NCI-H1417 treated with DMSO at 0.1 percent for 48 hours (cell line): Measurements from ENCODE around the gene MYL2.

Experiments used
- DNase-seq: peaks from one replicate; lab custom pipeline; 2025; lab: John Stamatoyannopoulos, UW

MYL2 gene

DNA sequence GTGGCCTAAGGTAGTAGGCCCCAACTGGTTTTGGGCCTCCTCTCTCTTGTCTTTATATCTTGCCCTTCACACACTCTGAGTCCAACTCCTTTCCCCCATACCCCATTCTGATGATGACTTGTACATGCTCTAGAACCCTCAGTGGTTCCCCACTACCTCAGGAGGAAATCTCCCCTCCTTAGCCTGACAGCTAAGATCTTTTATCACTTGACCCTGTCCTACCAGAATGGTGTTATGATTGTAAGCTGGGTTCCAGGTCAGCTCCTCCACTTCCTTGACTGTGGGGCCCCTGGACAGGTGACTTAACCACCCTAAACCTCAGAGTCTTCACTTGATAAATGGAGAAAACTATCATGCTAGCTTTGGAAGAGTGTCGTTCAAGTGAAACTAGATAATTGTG lies 9.4 kb upstream of the MYL2 start:
- DNase-seq, result no peak

DNA sequence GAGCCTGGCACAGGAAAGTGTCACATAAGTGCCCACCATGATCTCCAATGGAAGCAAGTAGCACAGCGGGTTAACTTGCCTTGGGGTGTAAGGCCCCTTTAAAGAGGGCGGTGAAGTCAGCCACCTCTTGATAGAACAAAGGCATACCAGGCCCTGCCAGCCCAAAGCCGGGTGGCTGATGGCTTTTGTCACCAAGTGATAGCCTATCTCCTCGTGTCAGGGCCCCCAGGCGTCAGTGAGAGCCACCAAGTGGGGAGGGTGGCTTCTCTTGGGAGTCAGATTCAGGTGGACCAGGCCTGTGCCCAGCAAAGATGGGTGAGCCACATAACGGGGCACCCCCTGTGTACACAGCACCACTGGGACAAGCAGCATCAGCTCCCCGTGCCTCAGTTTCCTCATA lies 8.3 kb upstream of the MYL2 start:
- DNase-seq, result no peak

DNA sequence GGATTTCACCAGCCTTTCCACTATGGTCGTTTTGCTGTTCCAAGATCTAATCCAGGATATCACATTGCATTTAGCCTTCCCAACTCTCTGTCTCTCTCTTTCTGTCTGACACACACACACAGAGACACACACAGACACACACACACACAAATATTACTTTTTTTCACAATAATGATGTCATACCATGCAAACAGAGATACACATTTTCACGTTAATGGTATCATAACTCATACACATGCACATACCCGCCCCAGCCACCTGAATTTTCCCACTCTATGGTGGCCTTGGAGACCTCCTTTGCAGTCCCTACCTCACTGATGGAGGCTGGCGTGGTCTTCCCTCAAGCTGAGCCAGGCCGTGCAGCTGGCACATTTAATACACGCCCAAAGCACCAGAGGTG lies 7.2 kb upstream of the MYL2 start:
- no peak for DNase-seq

DNA sequence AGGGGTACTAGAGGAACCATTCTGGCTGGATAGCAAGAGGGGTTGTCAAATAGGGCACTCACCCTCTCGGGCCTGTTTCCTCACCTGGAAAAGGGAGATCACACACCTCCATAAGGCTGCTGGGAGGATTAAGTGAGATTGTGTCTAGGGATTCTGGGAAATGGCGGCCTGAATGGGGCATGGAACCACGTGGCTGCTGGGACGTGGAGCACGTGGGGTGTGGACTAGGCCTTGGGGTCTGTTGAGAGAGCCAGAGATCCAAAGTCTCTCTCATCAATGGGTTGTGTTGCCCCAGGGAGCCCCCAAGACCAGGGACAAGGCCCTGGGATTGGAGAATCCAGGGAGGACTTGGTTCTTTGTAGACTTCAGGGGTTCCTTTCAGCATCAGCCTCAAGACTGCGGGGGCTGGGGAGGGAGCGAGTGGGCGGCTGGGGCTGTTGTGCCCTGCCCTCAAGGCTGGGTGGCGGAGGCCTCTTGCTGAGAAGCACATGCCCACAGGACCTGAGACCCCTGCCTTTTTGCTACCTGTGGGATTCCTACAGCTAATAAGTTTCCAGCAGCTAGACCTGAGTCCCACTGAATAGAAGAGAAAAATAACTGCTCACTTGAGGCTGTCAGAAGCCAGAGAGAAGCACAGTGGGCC lies 3.4 kb upstream of the MYL2 start:
- DNase-seq, result no peak

DNA sequence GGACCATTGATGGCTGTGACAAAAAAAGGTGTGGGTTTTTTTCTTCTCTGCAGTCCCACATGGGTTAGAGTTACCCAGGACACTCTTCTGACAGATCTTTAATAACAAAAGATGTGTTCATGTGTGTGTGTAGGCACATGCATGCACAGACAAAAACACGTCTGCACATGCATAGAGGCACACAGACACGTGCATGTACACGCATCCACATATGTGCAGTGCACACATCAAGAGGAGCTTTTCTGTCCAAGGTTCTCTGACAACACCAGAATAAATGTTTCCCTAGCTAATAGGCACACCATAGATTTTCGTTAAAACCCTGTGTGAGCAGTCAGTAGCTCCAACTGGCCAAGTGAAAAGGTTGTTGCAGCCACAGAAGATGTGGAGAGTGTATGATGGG lies 2.8 kb upstream of the MYL2 start:
- no peak for DNase-seq

DNA sequence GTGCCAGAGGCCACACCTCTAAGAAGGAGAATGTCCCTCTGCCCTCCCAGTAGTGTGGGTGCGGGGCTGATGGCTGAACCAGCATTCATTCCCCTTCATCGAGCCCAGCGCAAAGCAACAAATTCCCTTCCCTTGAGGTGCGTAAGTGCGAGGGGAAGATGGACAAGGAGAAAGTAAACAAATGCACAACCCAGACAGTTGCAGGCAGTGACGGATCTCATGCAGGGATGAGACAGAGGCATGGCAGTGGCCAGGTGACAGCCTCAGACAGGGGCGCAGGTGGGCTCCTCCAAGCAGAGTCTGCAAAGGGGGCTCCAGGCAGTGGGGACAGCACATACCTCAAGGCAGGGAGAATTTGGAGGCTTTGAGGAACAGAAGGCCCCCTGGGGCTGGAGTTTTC lies 2.3 kb upstream of the MYL2 start:
- DNase-seq, result no peak

DNA sequence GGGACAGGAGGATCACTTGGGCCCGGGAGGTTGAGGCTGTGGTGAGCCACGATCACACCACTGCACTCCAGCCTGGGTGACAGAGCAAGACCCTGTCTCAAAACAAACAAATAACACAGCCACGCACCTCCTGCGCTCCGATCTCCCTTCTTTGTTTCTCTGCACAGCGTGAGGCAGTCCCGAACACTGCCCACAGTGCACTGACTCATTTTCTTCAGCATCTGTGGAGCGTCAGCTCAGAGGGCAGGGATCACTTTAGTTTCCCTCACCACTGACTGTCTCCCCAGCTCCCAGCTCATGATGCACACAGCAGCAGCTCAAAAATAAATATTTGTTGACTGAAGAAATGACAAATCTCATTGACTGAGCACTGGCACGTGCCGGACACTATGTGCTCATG lies 883 bp upstream of the MYL2 start:
- no peak for DNase-seq

DNA sequence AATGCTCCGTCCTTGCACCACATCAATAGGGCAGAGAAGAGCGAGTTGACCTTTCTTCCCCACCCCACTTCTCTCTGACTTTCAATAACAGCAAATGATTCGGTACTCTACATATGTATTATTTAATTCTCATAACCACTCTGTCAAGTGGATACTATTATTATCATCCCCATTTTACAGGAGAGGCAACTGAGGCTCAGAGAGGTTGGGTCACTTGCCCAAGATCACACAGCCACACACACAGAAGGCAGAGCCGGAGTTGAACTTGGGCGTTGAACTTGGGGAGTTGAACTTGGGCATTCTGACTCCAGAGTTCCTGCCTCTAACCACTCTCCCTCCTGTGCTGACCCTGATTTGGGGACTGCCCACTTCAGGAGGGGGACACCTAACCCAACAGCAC lies 659 bp downstream of the MYL2 start:
- DNase-seq, result no peak

DNA sequence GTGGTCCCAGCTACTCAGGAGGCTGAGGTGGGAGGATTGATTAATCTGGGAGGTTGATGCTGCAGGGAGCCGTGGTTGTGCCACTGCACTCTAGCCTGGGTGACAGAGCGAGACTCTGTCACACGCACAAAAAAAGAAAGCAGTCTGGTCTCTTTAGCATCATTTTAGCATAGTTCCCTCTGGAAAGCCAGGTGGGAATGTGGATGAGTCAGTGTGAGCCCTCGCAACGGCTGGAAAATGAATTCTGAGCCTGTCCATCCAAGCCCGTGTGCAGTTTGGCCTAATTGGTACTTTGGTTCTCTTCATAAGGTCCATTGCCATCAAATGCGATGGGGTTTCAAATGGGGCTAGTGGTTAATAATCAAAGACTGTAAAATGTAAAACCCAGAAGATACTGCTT lies 2.4 kb downstream of the MYL2 start:
- no peak for DNase-seq

DNA sequence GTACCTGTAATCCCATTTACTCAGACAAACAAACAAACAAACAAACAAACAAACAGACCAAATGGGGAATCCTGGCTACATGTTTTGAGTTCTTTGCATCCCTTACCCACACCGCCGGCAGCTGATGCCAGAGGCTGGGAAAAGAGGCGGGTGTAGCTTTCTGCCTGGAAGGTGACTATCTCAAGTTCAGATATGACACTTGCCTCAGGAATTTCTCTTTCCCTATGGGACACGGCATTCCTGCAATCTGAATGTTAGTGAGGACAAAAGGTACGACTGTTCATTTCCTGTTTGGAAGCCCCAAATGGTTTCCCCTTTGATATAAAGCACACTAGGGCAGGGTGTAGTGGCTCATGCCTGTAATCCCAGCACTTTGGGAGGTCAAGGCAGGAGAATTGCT lies 2.9 kb downstream of the MYL2 start:
- DNase-seq, result no peak

DNA sequence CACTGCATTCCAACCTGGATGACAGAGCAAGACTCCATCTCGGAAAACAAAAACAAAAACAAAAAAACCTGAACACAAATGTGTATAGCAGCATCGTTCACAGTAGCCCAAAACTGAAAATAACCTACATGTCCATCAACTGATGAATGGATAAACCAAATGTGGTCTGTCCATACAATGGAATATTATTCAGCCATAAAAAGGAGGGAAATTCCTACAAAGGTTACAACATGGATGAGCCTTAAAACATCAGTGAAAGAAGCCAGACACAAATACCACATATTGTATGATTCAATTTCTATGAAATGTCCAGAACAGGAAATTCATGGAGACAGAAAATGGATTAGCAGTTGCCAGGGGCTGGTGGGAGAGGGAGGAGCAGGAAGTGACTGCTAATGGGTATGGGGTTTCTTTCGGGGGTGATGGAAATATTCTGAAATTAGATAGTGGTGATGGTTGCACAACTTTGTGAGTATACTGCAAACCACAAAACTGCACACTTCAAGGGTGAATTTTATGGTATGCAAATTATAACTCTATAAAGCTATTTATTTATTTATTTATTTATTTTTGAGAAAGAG lies 4.0 kb downstream of the MYL2 start:
- DNase-seq, result no peak

DNA sequence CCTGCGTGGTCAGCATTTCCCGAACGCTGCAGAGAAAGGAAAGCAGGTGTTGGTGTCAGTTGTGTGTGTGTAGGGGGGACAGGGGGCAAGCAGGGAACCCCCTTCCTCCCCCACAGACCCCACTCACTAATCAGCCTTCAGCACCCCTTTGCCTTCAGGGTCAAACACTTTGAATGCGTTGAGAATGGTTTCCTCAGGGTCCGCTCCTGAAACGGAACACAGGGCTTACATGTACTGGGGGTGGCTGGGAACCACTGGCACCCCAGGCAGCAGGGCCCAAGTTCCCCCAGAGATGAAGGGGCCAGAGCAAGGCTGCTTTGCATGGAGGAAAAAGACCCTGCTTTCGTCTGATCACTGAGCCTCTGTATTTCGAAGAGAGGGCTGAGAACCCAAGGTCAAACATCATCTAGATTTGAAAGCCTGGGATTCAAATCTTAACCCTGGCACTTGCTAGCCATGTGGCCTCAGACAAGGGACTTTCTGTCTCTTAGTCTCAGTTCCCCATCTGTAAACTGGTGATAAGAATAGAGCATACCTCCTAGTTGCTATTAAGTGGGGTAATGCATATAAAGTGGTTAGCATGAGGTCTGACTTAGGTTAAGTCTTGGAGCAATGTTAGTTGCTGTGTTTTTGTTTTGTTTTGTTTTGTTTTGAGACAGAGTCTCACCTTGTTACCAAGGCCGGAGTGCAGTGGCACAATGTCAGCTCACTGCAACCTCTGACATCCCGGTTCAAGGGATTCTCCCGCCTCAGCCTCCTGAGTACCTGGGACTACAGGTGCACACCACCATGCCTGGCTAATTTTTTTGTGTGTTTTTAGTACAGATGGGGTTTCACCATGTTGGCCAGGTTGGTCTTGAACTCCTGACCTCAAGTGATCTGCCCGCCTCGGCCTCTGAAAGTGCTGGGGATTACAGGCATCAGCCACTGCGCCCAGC lies 7.0 kb downstream of the MYL2 start:
- DNase-seq, result no peak

DNA sequence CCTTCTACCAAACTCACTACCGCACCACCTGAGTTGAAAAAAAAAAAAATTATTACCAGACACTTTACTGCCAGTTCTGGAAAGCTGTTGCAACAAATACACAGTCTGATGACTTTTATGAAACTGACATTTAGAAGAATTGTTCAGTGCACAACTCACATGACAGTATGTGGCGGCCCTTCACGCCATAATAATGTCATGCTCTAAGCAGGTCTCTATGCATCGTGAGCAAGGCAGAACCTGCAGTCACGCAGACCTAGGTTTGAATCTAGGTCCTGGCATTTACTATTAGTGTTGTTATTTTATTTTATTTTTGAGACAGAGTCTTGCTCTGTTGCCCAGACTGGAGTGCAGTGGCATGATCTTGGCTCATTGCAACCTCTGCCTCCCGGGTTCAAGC lies 8.1 kb downstream of the MYL2 start:
- no peak for DNase-seq

DNA sequence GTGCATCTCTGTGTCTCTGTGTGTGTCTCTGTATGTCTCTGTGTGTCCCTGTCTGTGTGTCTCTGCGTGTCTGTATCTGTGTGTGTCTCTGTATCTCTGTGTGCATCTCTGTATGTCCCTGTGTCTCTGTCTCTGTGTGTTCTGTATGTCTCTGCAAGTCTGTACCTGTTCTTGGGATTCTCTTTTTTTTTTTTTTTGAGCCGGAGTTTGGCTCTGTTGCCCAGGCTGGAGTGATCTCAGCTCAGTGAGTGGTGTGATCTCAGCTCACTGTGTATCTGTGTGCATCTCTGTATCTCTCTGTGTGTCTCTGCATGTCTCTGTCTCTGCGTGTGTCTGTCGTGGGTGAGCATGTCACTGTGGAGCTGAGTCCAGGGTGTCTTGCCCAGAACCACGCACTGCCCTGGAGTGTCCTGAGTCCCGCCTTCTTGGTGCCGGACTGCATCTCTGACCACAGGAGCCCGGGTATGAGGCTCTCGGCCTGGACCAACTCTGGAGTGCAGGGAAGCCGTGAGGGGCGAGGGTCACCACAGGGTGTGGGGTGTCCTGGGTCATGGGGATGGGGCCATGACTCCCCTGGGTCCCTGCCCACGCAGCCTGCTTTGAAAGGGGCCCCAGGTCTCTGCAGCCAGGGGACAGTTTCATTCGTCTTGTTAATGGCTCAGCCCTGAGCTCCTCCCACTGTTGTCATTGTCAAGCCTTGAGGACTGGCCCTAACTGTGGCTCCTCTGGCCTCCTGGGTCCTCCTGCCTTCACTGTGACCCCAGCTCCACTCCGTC lies 11.8 kb downstream of the MYL2 start:
- DNase-seq, result no peak

DNA sequence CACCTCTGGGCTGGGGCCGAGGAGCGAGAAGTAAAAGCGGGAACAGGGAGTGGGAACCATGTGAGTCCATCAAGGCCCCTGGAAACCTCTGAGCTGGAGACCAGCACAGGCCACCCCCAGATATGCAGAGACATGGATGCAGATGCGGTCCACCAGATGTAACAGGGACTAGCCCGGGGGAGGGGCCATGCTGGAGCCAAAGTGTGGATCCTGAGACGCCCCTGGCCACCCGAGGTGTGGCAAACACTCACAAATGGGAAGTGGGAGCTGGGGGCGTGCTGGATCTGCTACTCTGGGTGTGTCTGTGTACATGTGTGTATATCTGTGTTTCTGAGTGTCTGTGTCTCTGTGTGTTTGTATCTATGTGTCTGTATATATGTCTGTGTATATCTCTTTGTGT lies 12.8 kb downstream of the MYL2 start:
- DNase-seq, result no peak

DNA sequence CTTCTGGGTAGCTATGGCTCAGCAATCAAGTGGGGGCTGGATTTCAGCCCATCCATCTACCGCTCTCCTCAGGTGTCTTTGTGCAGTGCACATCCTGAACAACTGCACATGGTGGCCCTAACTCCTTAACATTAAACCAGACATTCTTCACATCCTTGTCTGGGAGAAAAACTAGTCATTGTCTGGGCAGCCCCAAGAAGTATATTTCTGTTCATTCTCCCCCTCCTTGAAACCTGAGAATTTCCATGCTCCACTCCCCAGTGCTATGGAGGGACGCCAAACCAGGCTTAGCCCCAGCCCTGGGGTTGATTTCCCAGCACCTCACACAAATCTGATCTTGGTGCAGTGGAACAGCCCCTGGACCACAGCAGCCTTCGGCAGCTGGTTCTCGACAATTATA lies 13.4 kb downstream of the MYL2 start:
- no peak for DNase-seq

DNA sequence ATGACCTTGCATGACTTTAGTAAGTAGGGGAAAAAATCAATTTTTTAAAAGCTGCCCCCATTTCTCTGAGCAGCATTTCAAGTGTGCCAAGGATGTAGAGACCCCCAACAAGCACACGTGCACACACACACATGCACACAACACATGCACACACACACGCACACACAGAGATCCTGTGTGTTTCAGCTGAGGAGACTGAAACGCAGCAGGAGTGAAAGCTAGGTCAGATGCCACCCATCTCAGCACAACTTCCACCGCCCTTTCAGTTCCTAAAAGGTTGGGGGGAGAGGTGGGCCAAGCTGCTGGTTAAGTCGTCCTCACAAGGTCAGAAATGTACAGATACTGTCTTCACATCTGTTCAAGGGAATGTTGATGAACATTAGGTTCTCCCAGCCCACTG lies 13.9 kb downstream of the MYL2 start:
- no peak for DNase-seq

DNA sequence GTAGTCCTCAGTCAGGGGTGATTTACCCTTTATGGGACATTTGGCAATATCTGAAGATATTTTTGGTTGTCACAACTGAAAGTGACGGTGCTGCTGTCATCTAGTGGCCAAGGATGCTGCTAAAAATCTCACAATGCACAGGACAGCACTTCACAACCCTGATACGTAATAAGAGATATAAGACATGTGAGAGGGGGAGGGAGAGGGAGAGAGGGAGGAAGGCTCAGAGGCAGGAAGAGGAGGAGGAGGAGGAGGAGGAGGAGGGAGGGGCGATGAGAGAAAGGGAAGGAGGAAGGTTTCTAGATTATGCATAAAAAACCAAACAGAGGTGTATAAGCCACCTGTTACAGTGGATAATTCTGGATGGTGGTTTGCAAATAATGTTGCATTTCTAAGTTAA lies 14.3 kb downstream of the MYL2 start:
- no peak for DNase-seq

DNA sequence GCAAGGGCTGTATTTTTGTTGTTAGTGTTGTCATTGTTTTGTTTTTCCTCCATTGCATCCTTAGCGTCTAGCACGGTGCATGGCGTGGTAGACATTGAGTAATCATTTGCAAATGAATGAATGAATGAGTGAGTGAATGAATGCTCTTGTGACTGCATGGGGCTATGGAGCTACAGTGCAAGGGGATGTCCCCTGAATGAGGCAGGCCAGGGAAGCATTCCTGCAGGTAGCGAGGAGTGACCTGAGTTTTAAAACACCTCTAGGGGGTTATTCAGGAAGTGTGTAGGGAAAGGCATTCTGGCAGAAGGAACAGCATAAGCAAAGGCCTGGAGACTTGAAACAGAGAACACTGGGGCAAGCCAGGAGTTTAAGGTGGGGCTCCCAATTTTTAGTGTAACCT lies 16.9 kb downstream of the MYL2 start:
- DNase-seq, result no peak

DNA sequence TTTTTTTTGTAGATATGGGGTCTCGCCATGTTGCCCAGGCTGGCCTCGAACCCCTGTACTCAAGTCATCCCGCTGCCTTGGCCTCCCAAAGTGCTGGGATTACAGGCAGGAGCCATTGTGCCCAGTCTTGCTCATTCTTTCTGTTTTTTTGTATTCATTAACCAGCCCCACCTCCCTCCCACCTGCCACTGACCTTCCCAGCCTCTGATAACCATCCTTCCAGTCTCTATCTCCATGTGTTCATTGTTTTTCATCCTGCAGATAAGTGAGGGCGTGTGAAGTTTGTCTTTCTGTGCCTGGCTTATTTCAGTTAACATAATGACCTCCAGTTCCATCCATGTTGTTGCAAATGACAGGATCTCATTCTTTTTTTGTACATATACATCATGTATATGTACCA lies 19.0 kb downstream of the MYL2 start:
- DNase-seq, result no peak

DNA sequence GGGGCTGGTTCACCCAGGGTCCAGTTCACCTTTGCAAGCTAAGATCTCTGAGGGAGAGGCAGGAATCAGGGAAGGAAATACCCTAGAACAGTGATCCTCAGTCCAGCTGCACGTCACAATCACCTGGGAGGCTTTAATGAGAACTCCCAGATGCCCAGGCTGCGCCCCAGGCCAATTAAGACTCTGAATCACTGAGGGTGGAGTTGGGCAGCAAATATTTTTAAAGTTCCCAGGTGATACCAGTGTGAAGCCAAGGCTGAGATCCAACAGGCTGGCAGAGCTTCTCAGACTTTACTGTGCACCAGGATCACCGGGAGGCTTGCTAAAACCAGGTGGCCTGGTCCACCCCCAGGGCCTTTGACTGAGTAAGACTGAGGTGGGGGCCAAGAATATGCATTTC lies 23.8 kb downstream of the MYL2 start:
- DNase-seq, result no peak

DNA sequence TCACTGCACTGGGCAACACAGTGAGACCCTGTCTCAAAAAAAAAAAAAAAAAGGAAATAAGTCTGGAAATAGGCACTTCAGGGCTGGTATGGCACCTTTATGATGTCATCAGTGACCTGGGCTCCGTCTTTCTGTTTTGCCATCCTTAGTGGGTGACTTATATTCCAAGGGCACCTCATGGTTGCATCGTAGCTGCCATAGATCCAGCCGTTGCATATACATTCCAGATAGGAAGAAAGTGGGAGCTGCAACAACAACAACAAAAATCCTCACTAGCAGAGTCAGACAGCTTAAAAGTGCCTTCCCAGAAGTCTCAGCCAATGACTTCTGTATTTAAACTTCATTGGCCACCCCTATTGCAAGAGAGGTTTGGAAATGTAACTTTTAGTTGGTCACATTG lies 26.4 kb downstream of the MYL2 start:
- DNase-seq, result no peak

DNA sequence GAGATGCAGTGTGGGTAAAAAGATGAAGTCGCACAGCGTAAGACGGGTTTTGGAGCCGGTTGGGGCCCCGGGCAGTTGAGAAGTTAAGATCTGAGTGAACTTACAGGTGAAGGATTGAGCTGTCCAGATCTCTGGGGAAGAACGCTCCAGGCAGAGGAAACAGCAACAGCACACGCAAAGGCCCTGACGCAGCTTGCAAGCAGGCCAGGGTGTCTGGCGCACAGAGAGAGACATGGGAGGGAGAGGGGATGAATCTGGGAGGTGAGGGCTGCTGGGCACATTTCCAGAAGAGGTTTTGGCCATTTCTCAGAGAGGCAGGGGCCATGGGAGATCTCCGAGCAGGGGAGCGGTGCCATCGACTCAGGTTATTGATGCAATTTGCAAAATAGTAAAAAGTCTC lies 31.0 kb downstream of the MYL2 start:
- DNase-seq, result no peak
